Stomach (tissue), 9 donors: Measurements from ENCODE around the gene TNPO3. TPM values are rescaled to one million over a fixed set of nuclear protein-coding genes. Genes with fewer than 3 reads are reported as not detected.

Source experiments
- DNase-seq, 2 donors: peaks; one replicate each; pipeline versions ENCODE4 v3.0.0 to v3.0.0-alpha.2; 2013 to 2019
- H3K27ac ChIP-seq, 5 donors: fragments of 200-600 bp in 4 of 5; sonication (generic) in 4 of 5; one replicate each; pipeline ENCODE4 v1.5.1; 2013 to 2019; ENCODE audit warnings: mild to moderate bottlenecking in 1 of 5, moderate library complexity in 1 of 5
- H3K27me3 ChIP-seq, 3 donors: fragments of 200-600 bp; sonication (generic); one replicate each; pipeline ENCODE4 v1.5.1; 2017 to 2019; ENCODE audit warnings: mixed run types in 1 of 3
- H3K36me3 ChIP-seq, 4 donors: fragments of 200-600 bp; sonication (generic); 1 replicate in 3 of 4; 2 replicates in 1 of 4; pipeline ENCODE4 v1.5.1; 2016 to 2019
- H3K4me1 ChIP-seq, 4 donors: fragments of 200-600 bp; sonication (generic); one replicate each; pipeline ENCODE4 v1.5.1; 2016 to 2019
- H3K4me3 ChIP-seq, 4 donors: fragments of 200-600 bp; sonication (generic) in 3 of 4; one replicate each; pipeline ENCODE4 v1.5.1; 2016 to 2019; ENCODE audit warnings: mild to moderate bottlenecking in 1 of 4
- H3K9me3 ChIP-seq, 4 donors: fragments of 200-600 bp; sonication (generic); one replicate each; pipeline ENCODE4 v1.5.1; 2016 to 2019
- CTCF ChIP-seq, 7 experiments: fragments of 450-650 bp in 4 of 7; fragments of 200-600 bp in 3 of 7; sonication (generic) in 3 of 7; IDR thresholded peaks; one replicate each; pipeline ENCODE4 v1.5.1; 2016 to 2019; ENCODE audit warnings: antibody characterized with exemption in 7 of 7, control low read depth in 2 of 7, mild to moderate bottlenecking in 1 of 7
- EP300 ChIP-seq: sonication (generic); formaldehyde crosslinking; IDR thresholded peaks from one replicate; pipeline ENCODE4 v1.6.1; 2017; ENCODE audit warnings: antibody characterized with exemption
- POLR2A ChIP-seq, 4 donors: fragments of 450-650 bp; IDR thresholded peaks; one replicate each; pipeline ENCODE4 v1.6.1; 2016; ENCODE audit warnings: antibody characterized with exemption in 4 of 4, control low read depth in 2 of 4, mild to moderate bottlenecking in 1 of 4, moderate library complexity in 1 of 4
- POLR2AphosphoS5 ChIP-seq, 3 donors: sonication (generic); formaldehyde crosslinking; IDR thresholded peaks; one replicate each; pipeline ENCODE4 v1.6.1; 2016; ENCODE audit warnings: antibody characterized with exemption in 3 of 3
- WGBS, 5 donors: extraction: QIAGEN DNeasy Blood & Tissue Kit in 3 of 5; methylation state at CpG; one replicate each; pipeline versions ENCODE4 v1.1.5 to v1.1.7; 2013 to 2018; 5-methylcytosine and 5-hydroxymethylcytosine counted together
- intact Hi-C: fragments of 100-400 bp; cut with DNase I; formaldehyde crosslinking; loops from one replicate; pipeline ENCODE4 v1.15.1; 2023; ENCODE audit warnings: low total_unique reads
- polyA plus RNA-seq, 3 donors: library from polyadenylated mRNA; stranded (reverse); fragments of 200-250 nt; gene quantifications; one replicate each; pipeline ENCODE4 v1.2.3, GENCODE V29; 2013
- total RNA-seq, 5 donors: library from RNA; depleted of rRNA; stranded (reverse); fragments of >200 nt; gene quantifications; one replicate each; pipeline versions ENCODE4 v1.1.0 to v1.2.3, GENCODE V29; 2014 to 2016
- donor health status: healthy with polysubstance abuse.
- donor health status: Bipolar disorder and iron deficiency.
- donor health status: healthy.

TNPO3 gene
- total and polyA plus RNA-seq, 8 donors, result 10.7 to 63.8 (median 19.6) TPM

DNA sequence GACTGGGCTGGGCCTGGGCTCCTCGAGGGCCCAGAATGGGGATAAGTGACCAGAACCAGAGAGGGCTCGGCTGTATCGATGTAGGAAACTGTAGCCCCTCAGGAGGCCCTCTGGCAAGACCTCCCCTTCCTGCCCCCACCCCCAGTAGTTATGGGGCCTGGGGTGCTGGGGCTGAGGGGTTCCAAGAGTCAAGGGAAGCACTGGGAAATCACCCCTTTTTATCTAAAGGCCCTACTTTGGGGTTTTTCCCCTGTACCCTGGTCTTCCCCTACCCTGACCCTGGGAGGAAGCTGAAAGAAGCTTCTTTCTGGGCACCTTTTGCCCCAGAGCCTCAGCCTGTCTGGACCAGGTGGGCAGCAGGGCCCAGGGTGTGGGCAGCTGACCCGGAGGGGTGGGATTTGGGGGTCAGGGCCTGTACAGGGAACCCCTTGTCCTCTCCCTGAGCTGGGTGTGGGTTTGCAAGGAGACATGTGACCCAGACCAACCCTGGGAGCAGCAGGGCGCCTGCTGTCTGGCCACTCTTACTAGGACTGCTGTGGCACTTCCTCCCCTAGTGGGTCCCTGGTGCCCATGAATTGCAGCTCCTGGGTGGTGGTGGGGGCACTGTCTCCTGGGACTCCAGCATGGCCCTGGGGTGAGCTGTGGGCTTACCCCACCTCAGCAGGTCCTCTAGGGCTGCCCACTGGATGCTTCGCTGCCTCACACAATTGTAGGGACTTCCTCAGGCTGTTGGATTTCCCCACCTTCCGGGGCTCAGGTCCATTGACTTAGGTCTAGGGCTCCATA lies 115.6 kb downstream of the TNPO3 start:
- no peaks in the 10 kb centered on the region for H3K36me3 ChIP-seq
- intact Hi-C loops, result no loop called here
- peak overlapping the region; percentile 61 to 90 (median 68) for H3K4me3 ChIP-seq
- no peaks in the 10 kb centered on the region for H3K9me3 ChIP-seq
- 43 to 81% (median 57%) methylated on average over 6 to 7 of the region's 7 CpGs for WGBS, 5 donors
- peaks cover 0 to 56% (median 0%) of the 10 kb centered on the region in 3 donors for H3K27me3 ChIP-seq
- peak overlapping the region in 4 of 5 donors; percentile 7 to 75 (median 66) for H3K27ac ChIP-seq
- TF ChIP-seq CTCF (IDR thresholded peaks at IDR 0.05) (no peak), POLR2A (IDR thresholded peaks at IDR 0.05) (no peak), POLR2AphosphoS5 (IDR thresholded peaks at IDR 0.05) (no peak), EP300 (no peak)
- no peak for DNase-seq
- peaks cover 17 to 29% (median 24%) of the 10 kb centered on the region in 4 donors for H3K4me1 ChIP-seq

DNA sequence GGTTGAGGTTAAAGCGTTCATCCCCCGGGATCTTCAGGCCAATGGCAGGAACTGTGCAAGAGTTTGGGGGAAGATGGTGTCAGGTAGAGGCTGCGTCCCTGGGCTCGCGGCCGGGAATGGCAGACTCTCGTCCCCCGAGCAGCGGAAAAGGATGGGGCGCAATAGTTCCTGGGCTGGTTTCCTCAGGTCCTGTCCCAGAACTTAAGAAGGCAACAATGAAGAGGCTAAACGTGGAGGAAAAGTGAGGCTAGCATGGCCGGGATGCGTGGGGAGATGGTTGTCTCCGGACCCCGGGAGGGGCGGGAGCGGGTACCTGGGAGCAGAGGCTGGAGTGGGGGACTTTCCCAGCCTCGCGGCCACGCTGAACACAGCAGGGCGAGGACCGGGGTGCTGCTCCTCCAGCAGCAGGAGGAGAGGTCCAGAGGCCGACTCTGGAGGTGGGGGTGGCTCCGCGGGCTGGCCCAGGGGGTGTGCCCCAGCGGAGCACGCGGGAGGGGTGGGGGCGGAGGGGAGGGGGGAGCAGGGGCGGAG lies 116.3 kb downstream of the TNPO3 start:
- intact Hi-C loops, result no loop called here
- WGBS, 5 donors, result 0 to 3% (median 1%) methylated on average over 23 to 29 of the region's 30 CpGs
- H3K9me3 ChIP-seq, result no peaks in the 10 kb centered on the region
- no peak for TF ChIP-seq POLR2AphosphoS5 (IDR thresholded peaks at IDR 0.05)
- no peak for TF ChIP-seq CTCF (IDR thresholded peaks at IDR 0.05)
- TF ChIP-seq EP300, result no peak
- no peak for TF ChIP-seq POLR2A (IDR thresholded peaks at IDR 0.05)
- H3K27me3 ChIP-seq, result peaks cover 0 to 58% (median 0%) of the 10 kb centered on the region in 3 donors
- H3K27ac ChIP-seq, result peak overlapping the region; percentile 17 to 75 (median 58)
- peaks cover 17 to 30% (median 25%) of the 10 kb centered on the region in 4 donors for H3K4me1 ChIP-seq
- no peaks in the 10 kb centered on the region for H3K36me3 ChIP-seq
- peak overlapping the region; percentile 61 to 90 (median 68) for H3K4me3 ChIP-seq
- peak in 1 of 2 donors; percentile 48 for DNase-seq

DNA sequence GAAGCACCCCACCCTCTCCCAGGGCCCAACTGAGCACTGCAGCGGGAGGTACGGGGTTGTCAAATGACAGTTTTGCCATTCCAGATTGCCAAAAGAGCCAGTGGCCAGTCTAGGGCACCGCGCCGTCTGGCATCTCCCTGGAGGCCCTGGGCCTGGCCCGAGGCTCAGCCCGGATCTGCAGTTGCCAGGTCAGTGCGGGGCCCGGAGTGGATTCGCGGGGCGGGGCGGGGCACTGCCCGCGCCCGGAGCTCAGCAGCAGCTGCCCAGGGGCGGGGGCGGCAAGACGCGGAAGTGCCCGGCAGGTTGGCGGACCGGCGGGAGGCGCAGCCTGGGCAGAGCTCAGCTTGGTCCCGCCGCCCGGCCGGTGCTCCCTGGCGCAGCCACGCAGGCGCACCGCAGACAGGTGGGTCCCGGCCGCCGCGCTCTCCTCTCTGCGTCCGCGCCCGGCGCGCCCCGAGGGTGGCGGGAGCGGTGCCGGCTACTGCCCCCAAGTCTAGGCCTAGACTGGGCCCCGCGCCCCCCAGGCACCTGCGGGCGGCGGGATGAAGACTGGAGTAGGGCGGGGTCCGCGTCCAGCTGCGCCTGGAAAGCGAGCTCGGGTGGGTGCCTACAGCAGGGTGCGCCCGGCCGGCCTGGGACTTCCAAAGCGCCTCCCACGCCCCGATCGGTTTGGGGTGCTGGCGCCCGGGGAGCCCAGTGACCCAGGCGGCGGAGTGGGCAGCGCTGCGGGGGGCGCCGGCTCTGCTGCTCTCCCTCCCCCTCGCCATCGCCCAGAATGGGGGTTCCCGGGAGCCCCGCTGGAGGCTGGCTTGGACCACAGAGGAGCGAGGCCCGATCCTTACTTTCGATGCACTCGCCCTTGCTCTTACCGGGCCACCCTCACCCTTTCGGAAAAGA lies 117.0 kb downstream of the TNPO3 start, which contains the start of gene IRF5:
TSS of gene IRF5 (plus strand) at position 281 of the 897 bp plus-strand sequence. CDS start 4,155 bp downstream, outside the sequence.
- TF ChIP-seq POLR2AphosphoS5 (IDR thresholded peaks at IDR 0.05) (peak in 1 of 3 donors; percentile 41), POLR2A (IDR thresholded peaks at IDR 0.05) (no peak), CTCF (IDR thresholded peaks at IDR 0.05) (no peak), EP300 (no peak)
- WGBS, 5 donors, result 0 to 3% (median 2%) methylated on average over 18 to 83 of the region's 83 CpGs
- intact Hi-C loops, result no loop called here
- Histone ChIP-seq H3K36me3 (no peaks in the 10 kb centered on the region), H3K27me3 (peaks cover 0 to 65% (median 0%) of the 10 kb centered on the region in 3 donors), H3K4me3 (peak within 1 kb of the TSS; percentile 61 to 90 (median 68)), H3K27ac (peak within 1 kb of the TSS; percentile 18 to 75 (median 58)), H3K9me3 (no peaks in the 10 kb centered on the region), H3K4me1 (peaks cover 17 to 37% (median 25%) of the 10 kb centered on the region in 4 donors)
- peak; percentile 80 to 84 for DNase-seq

- DNase-seq, result no peak
- no peaks in the 10 kb centered on the region for H3K36me3 ChIP-seq
- peaks cover 17 to 39% (median 25%) of the 10 kb centered on the region in 4 donors for H3K4me1 ChIP-seq
- WGBS, 5 donors, result 63 to 70% (median 67%) methylated on average over 15 to 17 of the region's 17 CpGs
- H3K4me3 ChIP-seq, result peak overlapping the region; percentile 61 to 90 (median 68)
- intact Hi-C loops, result no loop called here
- peaks cover 0 to 71% (median 0%) of the 10 kb centered on the region in 3 donors for H3K27me3 ChIP-seq
- no peaks in the 10 kb centered on the region for H3K9me3 ChIP-seq
- H3K27ac ChIP-seq, result peak overlapping the region in 3 of 5 donors; percentile 18 to 75 (median 73)
- TF ChIP-seq CTCF (IDR thresholded peaks at IDR 0.05), result no peak
- no peak for TF ChIP-seq POLR2A (IDR thresholded peaks at IDR 0.05)
These were observed 117.7 kb downstream of the TNPO3 start for GRCh38 chr7:128937271-128937646.
